Stomach (tissue), 4 donors: Measurements from ENCODE around the gene SLC36A3.

ENCODE experiments used
- CTCF ChIP-seq, 7 experiments: fragments of 450-650 bp in 4 of 7; fragments of 200-600 bp in 3 of 7; sonication (generic) in 3 of 7; IDR thresholded peaks; one replicate each; pipeline ENCODE4 v1.5.1; 2016 to 2019; ENCODE audit warnings: antibody characterized with exemption in 7 of 7, control low read depth in 2 of 7, mild to moderate bottlenecking in 1 of 7
- EP300 ChIP-seq: sonication (generic); formaldehyde crosslinking; IDR thresholded peaks from one replicate; pipeline ENCODE4 v1.6.1; 2017; ENCODE audit warnings: antibody characterized with exemption
- POLR2A ChIP-seq, 4 donors: fragments of 450-650 bp; IDR thresholded peaks; one replicate each; pipeline ENCODE4 v1.6.1; 2016; ENCODE audit warnings: antibody characterized with exemption in 4 of 4, control low read depth in 2 of 4, mild to moderate bottlenecking in 1 of 4, moderate library complexity in 1 of 4
- POLR2AphosphoS5 ChIP-seq, 3 donors: sonication (generic); formaldehyde crosslinking; IDR thresholded peaks; one replicate each; pipeline ENCODE4 v1.6.1; 2016; ENCODE audit warnings: antibody characterized with exemption in 3 of 3

- TF ChIP-seq POLR2A (IDR thresholded peaks at IDR 0.05), result no peak
- TF ChIP-seq CTCF (IDR thresholded peaks at IDR 0.05), result no peak
- no peak for TF ChIP-seq EP300
- TF ChIP-seq POLR2AphosphoS5 (IDR thresholded peaks at IDR 0.05), result no peak
Measured at GRCh38 chr5:151262532-151262931, 41.0 kb downstream of the SLC36A3 start.
